ENCODE measurements around the gene MIS12. TPM values are rescaled to one million over a fixed set of nuclear protein-coding genes. Genes with fewer than 3 reads are reported as not detected.
A peak's percentile ranks its signal among the peaks of the same experiment; 100 is the strongest.

MIS12 gene
- 12.9 TPM for total RNA-seq
- long read RNA-seq, transcript MIS12-206 (3 exons, 2,691 nt): minor isoform, 5 of 37 reads
- long read RNA-seq, transcript MIS12-202 (2 exons, 2,204 nt): major isoform, 29 of 37 reads
- long read RNA-seq, partial matches to known transcripts: 1 of 37 reads
- long read RNA-seq, other reads (novel, unspliced or antisense): 2 of 37 reads

GRCh38 chr17:5486206-5487124 is at the start of gene MIS12:
TSS of gene MIS12 (plus strand) at chr17:5486566. CDS start at chr17:5488863, 2,297 bp downstream.
- peak; percentile 98 for DNase-seq (ENCODE audit: low spot score)

GRCh38 chr17:5437721-5438317 is 48.5 kb upstream of the MIS12 start:
- no peak for DNase-seq (ENCODE audit: low spot score)

GRCh38 chr17:5438716-5439445 is 47.5 kb upstream of the MIS12 start, which contains the start of gene C1QBP:
TSS of gene C1QBP (minus strand) at chr17:5439155. CDS start at chr17:5439073, 82 bp downstream.
- DNase-seq (ENCODE audit: low spot score): peak; percentile 97

GRCh38 chr17:5439446-5439764 is 47.0 kb upstream of the MIS12 start:
- DNase-seq (ENCODE audit: low spot score): no peak

- no peak for DNase-seq (ENCODE audit: low spot score)
These were observed 42.6 kb upstream of the MIS12 start for GRCh38 chr17:5443728-5444127.

GRCh38 chr17:5444209-5444608 is 42.2 kb upstream of the MIS12 start:
- DNase-seq (ENCODE audit: low spot score): no peak

GRCh38 chr17:5446786-5447185 is 39.6 kb upstream of the MIS12 start:
- DNase-seq (ENCODE audit: low spot score): no peak

- DNase-seq (ENCODE audit: low spot score): no peak
These were observed 21.5 kb upstream of the MIS12 start for GRCh38 chr17:5464717-5465507.

GRCh38 chr17:5466295-5466694 is 20.1 kb upstream of the MIS12 start:
- no peak for DNase-seq (ENCODE audit: low spot score)

- DNase-seq (ENCODE audit: low spot score): no peak
These were observed 18.9 kb upstream of the MIS12 start for GRCh38 chr17:5467416-5467815.

GRCh38 chr17:5468075-5468473 is 18.3 kb upstream of the MIS12 start:
- no peak for DNase-seq (ENCODE audit: low spot score)

GRCh38 chr17:5472511-5472910 is 13.9 kb upstream of the MIS12 start:
- no peak for DNase-seq (ENCODE audit: low spot score)

GRCh38 chr17:5473906-5474305 is 12.5 kb upstream of the MIS12 start:
- DNase-seq (ENCODE audit: low spot score): no peak

- no peak for DNase-seq (ENCODE audit: low spot score)
These were observed 7.4 kb upstream of the MIS12 start for GRCh38 chr17:5478992-5479391.

GRCh38 chr17:5480962-5481361 is 5.4 kb upstream of the MIS12 start:
- DNase-seq (ENCODE audit: low spot score): no peak

- DNase-seq (ENCODE audit: low spot score): no peak
These were observed 4.9 kb upstream of the MIS12 start for GRCh38 chr17:5481451-5481850.

- DNase-seq (ENCODE audit: low spot score): no peak
These were observed 828 bp upstream of the MIS12 start, which contains the start of gene DERL2 for GRCh38 chr17:5485270-5486205. TSS of gene DERL2 (minus strand) at chr17:5486178. CDS start at chr17:5486161, 17 bp downstream.

GRCh38 chr17:5488752-5489151 is 2.4 kb downstream of the MIS12 start:
- no peak for DNase-seq (ENCODE audit: low spot score)

GRCh38 chr17:5492970-5493369 is 6.6 kb downstream of the MIS12 start:
- DNase-seq (ENCODE audit: low spot score): no peak

Data from mesenteric fat pad (tissue), 1 donor.